Cardiac muscle cell (in vitro differentiated cells and primary cell): Measurements from ENCODE around the gene DUSP8. TPM values are rescaled to one million over a fixed set of nuclear protein-coding genes. Genes with fewer than 3 reads are reported as not detected.

Experiments used
- DNase-seq, 2 donors: peaks; one replicate each; pipeline versions ENCODE4 v3.0.0 to v3.0.0-alpha.2; 2010 to 2017; ENCODE audit warnings: low read depth in 1 of 2, low spot score in 1 of 2
- H3K27ac ChIP-seq: fragments of 200-600 bp; sonication (generic); 2 replicates; pipeline ENCODE4 v1.5.1; 2016
- H3K27me3 ChIP-seq: fragments of 200-600 bp; sonication (generic); 2 replicates; pipeline ENCODE4 v1.6.0; 2016; ENCODE audit warnings: control low read depth
- H3K36me3 ChIP-seq: fragments of 200-600 bp; sonication (generic); 2 replicates; pipeline ENCODE4 v1.5.1; 2016; ENCODE audit warnings: control low read depth
- H3K4me1 ChIP-seq: fragments of 200-600 bp; sonication (generic); 2 replicates; pipeline ENCODE4 v1.8.1; 2017; ENCODE audit warnings: low read depth, mild to moderate bottlenecking, mixed run types
- H3K4me3 ChIP-seq: fragments of 200-600 bp; sonication (generic); 2 replicates; pipeline ENCODE4 v1.5.1; 2016; ENCODE audit warnings: mild to moderate bottlenecking
- H3K9me3 ChIP-seq: fragments of 200-600 bp; sonication (generic); 2 replicates; pipeline ENCODE4 v1.5.1; 2017; ENCODE audit warnings: low read depth, mild to moderate bottlenecking, control low read depth
- polyA plus RNA-seq: library from polyadenylated mRNA; unstranded; fragments of >200 nt; fragmentation: Nextera tagmentation; extraction: Ambion mirVana; gene quantifications from 2 replicates; pipeline ENCODE4 v1.2.1, GENCODE V29; 2016
- total RNA-seq: library from RNA; depleted of rRNA; stranded (reverse); fragments of >200 nt; gene quantifications from 2 replicates; pipeline ENCODE4 v1.2.3, GENCODE V29; 2016
- TF ChIP-seq, protein P1 (sequence below): IDR thresholded peaks from 2 replicates; pipeline ENCODE4 v1.5.1; 2012; ENCODE audit warnings: low read depth, mild to moderate bottlenecking, low read length

DUSP8 gene
- total and polyA plus RNA-seq, 2 experiments from 2014 or later = 0.51 to 0.59 TPM

DNA sequence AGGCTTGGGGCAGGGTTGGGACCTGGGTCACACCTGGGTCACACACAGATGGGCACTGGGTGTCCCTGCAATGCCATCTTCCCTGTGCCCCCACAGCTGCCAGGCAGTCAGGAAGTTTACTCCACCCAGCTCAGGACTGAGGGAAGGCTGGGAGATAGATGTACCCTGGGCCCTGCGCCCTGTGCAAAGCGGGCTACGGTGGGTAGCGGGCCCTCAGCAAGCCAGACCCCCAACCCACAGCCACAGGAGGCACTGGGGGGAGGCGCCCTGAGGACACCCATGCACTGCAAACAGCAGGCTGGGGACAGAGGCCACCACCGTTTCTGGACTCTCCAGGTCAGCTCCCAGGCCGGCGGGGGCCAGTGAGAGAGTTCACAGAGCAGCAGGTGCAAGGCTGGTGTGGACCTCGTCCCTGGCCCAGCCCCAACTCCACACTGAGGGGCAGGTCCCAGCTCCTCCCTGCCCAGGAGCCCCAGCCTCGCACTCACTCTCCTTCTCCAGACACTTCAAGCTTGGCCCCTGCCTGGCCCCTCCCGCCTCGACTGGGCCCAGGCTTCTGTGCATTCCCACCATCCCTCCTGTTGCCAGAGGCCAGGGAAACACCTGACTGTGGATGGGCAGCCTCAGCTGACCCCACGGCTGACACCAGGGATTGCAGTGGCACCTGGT, 4.9 kb downstream of the DUSP8 start:
- Histone ChIP-seq H3K4me1 (no peaks in the 10 kb centered on the region), H3K27ac (no peak overlapping the region), H3K36me3 (no peaks in the 10 kb centered on the region), H3K9me3 (no peaks in the 10 kb centered on the region), H3K27me3 (peaks cover 66% of the 10 kb centered on the region), H3K4me3 (no peak overlapping the region)
- TF ChIP-seq, protein P1, sequence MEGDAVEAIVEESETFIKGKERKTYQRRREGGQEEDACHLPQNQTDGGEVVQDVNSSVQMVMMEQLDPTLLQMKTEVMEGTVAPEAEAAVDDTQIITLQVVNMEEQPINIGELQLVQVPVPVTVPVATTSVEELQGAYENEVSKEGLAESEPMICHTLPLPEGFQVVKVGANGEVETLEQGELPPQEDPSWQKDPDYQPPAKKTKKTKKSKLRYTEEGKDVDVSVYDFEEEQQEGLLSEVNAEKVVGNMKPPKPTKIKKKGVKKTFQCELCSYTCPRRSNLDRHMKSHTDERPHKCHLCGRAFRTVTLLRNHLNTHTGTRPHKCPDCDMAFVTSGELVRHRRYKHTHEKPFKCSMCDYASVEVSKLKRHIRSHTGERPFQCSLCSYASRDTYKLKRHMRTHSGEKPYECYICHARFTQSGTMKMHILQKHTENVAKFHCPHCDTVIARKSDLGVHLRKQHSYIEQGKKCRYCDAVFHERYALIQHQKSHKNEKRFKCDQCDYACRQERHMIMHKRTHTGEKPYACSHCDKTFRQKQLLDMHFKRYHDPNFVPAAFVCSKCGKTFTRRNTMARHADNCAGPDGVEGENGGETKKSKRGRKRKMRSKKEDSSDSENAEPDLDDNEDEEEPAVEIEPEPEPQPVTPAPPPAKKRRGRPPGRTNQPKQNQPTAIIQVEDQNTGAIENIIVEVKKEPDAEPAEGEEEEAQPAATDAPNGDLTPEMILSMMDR = no peak
- no peak for DNase-seq

DNA sequence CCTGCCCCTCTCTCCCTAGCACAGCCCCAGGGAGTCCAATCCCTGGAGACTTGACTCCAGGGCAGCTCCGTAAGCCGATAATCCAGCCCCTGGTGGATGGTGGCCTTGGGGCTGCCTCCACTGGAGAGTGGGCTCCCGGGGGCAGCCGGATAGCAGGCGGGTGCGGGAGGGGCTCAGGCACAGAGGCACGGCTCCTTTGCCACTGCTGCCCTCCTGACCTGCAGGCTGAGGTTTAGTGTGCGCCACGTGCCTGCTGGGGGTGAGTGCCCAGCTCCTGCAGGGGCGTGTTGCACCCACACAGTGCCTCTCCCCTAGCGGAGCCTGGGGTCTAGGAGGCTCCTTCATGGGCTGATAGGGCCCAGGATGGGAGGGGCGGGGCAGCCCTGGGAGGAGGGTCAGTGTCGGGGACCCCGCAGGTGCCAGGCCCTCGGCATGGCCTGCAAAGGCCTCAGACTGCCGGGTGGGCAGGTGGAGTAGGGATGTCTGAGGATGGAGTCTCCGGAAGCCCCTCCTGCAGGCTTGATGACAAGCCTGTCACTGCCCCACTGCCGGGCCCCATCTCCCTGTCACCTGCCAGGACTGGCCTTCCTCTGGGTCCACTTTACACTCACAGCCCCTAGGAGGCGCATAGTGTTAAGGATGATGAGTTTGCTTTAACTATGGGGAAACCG, 5.6 kb downstream of the DUSP8 start:
- Histone ChIP-seq H3K36me3 (no peaks in the 10 kb centered on the region), H3K4me3 (no peak overlapping the region), H3K9me3 (no peaks in the 10 kb centered on the region), H3K27ac (no peak overlapping the region), H3K27me3 (peaks cover 69% of the 10 kb centered on the region), H3K4me1 (no peaks in the 10 kb centered on the region)
- TF ChIP-seq, protein P1 = no peak
- DNase-seq = no peak

DNA sequence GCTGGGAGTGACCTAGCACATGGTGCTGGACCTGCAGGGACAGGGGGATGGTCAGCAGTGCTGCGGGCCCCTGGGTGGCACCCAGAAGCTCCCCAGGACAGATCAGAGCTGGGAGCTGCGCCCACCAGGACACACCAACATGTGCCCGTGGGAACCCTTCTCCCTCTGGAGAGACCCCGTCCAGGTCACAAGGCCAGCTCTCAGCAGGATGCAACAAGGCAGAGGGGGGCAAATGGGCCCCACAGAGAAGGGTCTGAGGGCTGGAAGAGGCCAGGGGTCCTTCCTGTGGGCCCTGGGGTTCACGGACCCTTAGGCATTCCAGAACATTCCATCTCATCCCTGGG, 6.2 kb downstream of the DUSP8 start:
- H3K4me1 ChIP-seq = no peaks in the 10 kb centered on the region

DNA sequence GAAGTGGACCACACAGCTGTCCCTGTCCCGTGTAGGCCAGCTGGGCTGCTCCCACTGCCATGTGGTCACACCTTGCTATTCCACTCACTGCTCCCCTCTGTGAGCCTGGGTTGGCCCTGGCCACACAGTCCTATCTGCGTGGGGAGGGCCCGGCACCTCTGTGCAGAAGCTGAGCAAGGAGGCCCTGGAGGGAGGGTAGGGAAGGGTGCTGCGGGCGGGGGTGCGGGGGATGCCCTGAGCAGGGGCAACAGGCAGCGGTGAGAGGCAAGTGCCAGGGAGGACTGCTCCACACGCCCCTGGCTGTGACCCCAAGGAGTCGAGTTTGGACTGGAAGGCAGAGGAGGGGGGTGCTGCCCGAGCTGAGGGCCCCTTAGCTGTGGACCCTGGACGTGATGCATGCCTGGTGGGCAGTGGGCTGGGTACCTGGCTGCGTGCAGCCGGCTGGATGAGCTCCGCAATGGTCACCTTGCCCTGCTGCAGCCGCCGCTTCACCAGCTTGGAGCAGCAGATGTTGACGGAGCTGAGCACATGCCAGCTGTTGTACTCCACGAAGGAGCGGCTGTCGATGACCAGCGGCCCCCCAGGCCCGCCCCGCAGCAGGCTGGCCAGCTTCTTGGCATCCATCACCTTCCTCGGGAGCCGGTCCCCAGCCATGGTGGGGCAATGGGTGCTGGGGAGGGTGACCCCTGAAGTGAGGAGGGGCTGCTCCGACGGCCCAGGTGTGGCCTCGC, 6.7 kb downstream of the DUSP8 start:
- Histone ChIP-seq H3K27me3 (peaks cover 67% of the 10 kb centered on the region), H3K9me3 (no peaks in the 10 kb centered on the region), H3K4me1 (no peaks in the 10 kb centered on the region), H3K27ac (no peak overlapping the region), H3K36me3 (no peaks in the 10 kb centered on the region), H3K4me3 (no peak overlapping the region)
- TF ChIP-seq, protein P1 = no peak
- no peak for DNase-seq

More for the DNA sequence above, 6.2 kb downstream of the DUSP8 start:
- Histone ChIP-seq H3K4me3 (no peak overlapping the region), H3K36me3 (no peaks in the 10 kb centered on the region), H3K9me3 (no peaks in the 10 kb centered on the region), H3K27me3 (peaks cover 67% of the 10 kb centered on the region), H3K27ac (no peak overlapping the region)
- no peak for DNase-seq
- TF ChIP-seq, protein P1 = no peak

DNA sequence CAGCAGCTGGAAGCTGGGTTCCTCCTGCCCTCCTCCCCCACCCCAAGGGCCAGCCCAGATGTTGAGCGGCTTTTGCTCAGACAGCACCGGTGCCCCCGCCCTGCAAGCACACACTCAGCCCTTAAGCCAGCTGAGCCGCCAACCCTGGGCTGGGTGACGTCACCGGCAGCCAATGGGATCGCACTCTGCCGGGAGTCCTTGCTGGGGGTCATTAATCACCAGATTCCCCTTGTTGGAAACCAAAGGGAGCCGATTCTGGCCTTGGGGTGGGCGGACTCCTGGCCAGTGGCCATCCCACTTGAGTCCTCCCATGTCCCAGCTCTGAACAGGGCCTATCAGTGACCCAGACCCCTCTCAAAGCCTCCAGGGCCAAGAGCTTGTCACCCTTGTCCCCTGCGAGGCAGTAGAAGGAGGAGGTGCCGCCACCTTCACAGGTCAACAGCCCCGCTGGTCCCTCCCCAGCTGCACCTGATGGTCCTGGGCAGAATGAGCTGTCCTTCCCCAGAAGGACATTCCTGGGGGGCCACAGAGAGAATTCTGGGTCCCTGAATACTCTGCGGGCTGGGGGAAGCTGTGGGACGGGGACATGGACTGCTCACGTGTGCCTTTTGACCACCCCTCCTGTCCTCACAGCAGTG, 7.4 kb downstream of the DUSP8 start:
- Histone ChIP-seq H3K4me3 (no peak overlapping the region), H3K4me1 (no peaks in the 10 kb centered on the region), H3K27me3 (peaks cover 67% of the 10 kb centered on the region), H3K9me3 (no peaks in the 10 kb centered on the region), H3K27ac (no peak overlapping the region), H3K36me3 (no peaks in the 10 kb centered on the region)
- DNase-seq = peak; percentile 50 to 79
- TF ChIP-seq, protein P1 = no peak
